Measurements from ENCODE around the gene TNS1.

TNS1 gene

GRCh38 chr2:217870528-217871011 is 132.2 kb downstream of the TNS1 start:
- H3K27me3 ChIP-seq (replicated peaks; ENCODE audit: insufficient read depth, low read length), result no peaks in the 10 kb centered on the region
- no peak for TF ChIP-seq CTCF (IDR thresholded peaks at IDR 0.05; ENCODE audit: low read length)
- no peak for TF ChIP-seq EZH2 (optimal IDR thresholded peaks at IDR 0.05; ENCODE audit: low read depth, low read length)
- no peak for TF ChIP-seq EZH2phosphoT487 (IDR thresholded peaks at IDR 0.05; ENCODE audit: low read length)
- no peaks in the 10 kb centered on the region for H3K79me2 ChIP-seq (ENCODE audit: low read length)
- no peak for DNase-seq
- H3F3A ChIP-seq (ENCODE audit: insufficient read depth, low read length), result no peaks in the 10 kb centered on the region
- H3K27ac ChIP-seq (ENCODE audit: low read length), result no peak overlapping the region
- H3K4me2 ChIP-seq (ENCODE audit: low read depth, low read length), result no peak overlapping the region
- H3K9me2 ChIP-seq (replicated peaks; ENCODE audit: insufficient read depth, low read length), result no peaks in the 10 kb centered on the region
- no peaks in the 10 kb centered on the region for H3K36me3 ChIP-seq (replicated peaks; ENCODE audit: insufficient read depth, low read length)
- no peak overlapping the region for H2AFZ ChIP-seq (ENCODE audit: low read length)
- no peaks in the 10 kb centered on the region for H4K20me1 ChIP-seq (ENCODE audit: insufficient read depth, low read length)
- H3K9ac ChIP-seq (ENCODE audit: low read length), result no peak overlapping the region
- no peak overlapping the region for H3K4me3 ChIP-seq (ENCODE audit: low read length)
- no peaks in the 10 kb centered on the region for H3K4me1 ChIP-seq (ENCODE audit: low read length)
- H3K9me3 ChIP-seq (replicated peaks; ENCODE audit: insufficient read depth, low read length), result no peaks in the 10 kb centered on the region

- DNase-seq, result no peak
- H3F3A ChIP-seq (ENCODE audit: insufficient read depth, low read length), result no peaks in the 10 kb centered on the region
Measured at GRCh38 chr2:217868911-217869334, 133.9 kb downstream of the TNS1 start.

GRCh38 chr2:217868265-217868892 is 134.4 kb downstream of the TNS1 start:
- Histone ChIP-seq H3K9me3 (replicated peaks; ENCODE audit: insufficient read depth, low read length) (no peaks in the 10 kb centered on the region), H3F3A (ENCODE audit: insufficient read depth, low read length) (no peaks in the 10 kb centered on the region), H3K36me3 (replicated peaks; ENCODE audit: insufficient read depth, low read length) (no peaks in the 10 kb centered on the region), H4K20me1 (ENCODE audit: insufficient read depth, low read length) (no peaks in the 10 kb centered on the region), H3K9ac (ENCODE audit: low read length) (no peak overlapping the region), H3K27me3 (replicated peaks; ENCODE audit: insufficient read depth, low read length) (no peaks in the 10 kb centered on the region), H3K79me2 (ENCODE audit: low read length) (no peaks in the 10 kb centered on the region), H2AFZ (ENCODE audit: low read length) (no peak overlapping the region), H3K4me2 (ENCODE audit: low read depth, low read length) (no peak overlapping the region), H3K27ac (ENCODE audit: low read length) (no peak overlapping the region), H3K4me1 (ENCODE audit: low read length) (no peaks in the 10 kb centered on the region), H3K4me3 (ENCODE audit: low read length) (no peak overlapping the region), H3K9me2 (replicated peaks; ENCODE audit: insufficient read depth, low read length) (no peaks in the 10 kb centered on the region)
- TF ChIP-seq EZH2phosphoT487 (IDR thresholded peaks at IDR 0.05; ENCODE audit: low read length) (no peak), CTCF (IDR thresholded peaks at IDR 0.05; ENCODE audit: low read length) (no peak), EZH2 (optimal IDR thresholded peaks at IDR 0.05; ENCODE audit: low read depth, low read length) (no peak)
- DNase-seq, result no peak

More at GRCh38 chr2:217868911-217869334, 133.9 kb downstream of the TNS1 start:
- Histone ChIP-seq H3K36me3 (replicated peaks; ENCODE audit: insufficient read depth, low read length) (no peaks in the 10 kb centered on the region), H3K4me1 (ENCODE audit: low read length) (no peaks in the 10 kb centered on the region), H3K27ac (ENCODE audit: low read length) (no peak overlapping the region), H4K20me1 (ENCODE audit: insufficient read depth, low read length) (no peaks in the 10 kb centered on the region), H3K4me2 (ENCODE audit: low read depth, low read length) (no peak overlapping the region), H3K4me3 (ENCODE audit: low read length) (no peak overlapping the region), H3K27me3 (replicated peaks; ENCODE audit: insufficient read depth, low read length) (no peaks in the 10 kb centered on the region), H3K9ac (ENCODE audit: low read length) (no peak overlapping the region), H3K9me2 (replicated peaks; ENCODE audit: insufficient read depth, low read length) (no peaks in the 10 kb centered on the region), H3K9me3 (replicated peaks; ENCODE audit: insufficient read depth, low read length) (no peaks in the 10 kb centered on the region), H3K79me2 (ENCODE audit: low read length) (no peaks in the 10 kb centered on the region), H2AFZ (ENCODE audit: low read length) (no peak overlapping the region)
- TF ChIP-seq CTCF (IDR thresholded peaks at IDR 0.05; ENCODE audit: low read length) (no peak), EZH2phosphoT487 (IDR thresholded peaks at IDR 0.05; ENCODE audit: low read length) (no peak), EZH2 (optimal IDR thresholded peaks at IDR 0.05; ENCODE audit: low read depth, low read length) (no peak)

All from MM.1S (cell line).